Omental fat pad (tissue), 4 donors: ENCODE data around the gene UNC5A. TPM values are rescaled to one million over a fixed set of nuclear protein-coding genes. Genes with fewer than 3 reads are reported as not detected.
A peak's percentile ranks its signal among the peaks of the same experiment; 100 is the strongest.

Experiments
- ATAC-seq: fragments of 150-250 bp; one replicate; pipeline ENCODE4 v1.9.1; 2016; ENCODE audit warnings: mild to moderate bottlenecking, moderate library complexity; ENCODE audit not compliant: low FRiP score
- DNase-seq: peaks from one replicate; pipeline ENCODE4 v3.0.0-alpha.2; 2019; ENCODE audit warnings: low spot score
- total RNA-seq, 4 donors: library from RNA; depleted of rRNA; stranded (reverse); fragments of >200 nt; gene quantifications; one replicate each; pipeline ENCODE4 v1.1.0, GENCODE V29; 2016
- TF ChIP-seq, protein P1 (sequence below), 3 donors: fragments of 450-650 bp; IDR thresholded peaks; one replicate each; pipeline ENCODE4 v1.5.1; 2016 to 2017; ENCODE audit warnings: antibody characterized with exemption in 3 of 3, mild to moderate bottlenecking in 3 of 3, moderate library complexity in 2 of 3

The UNC5A gene
- total RNA-seq, 4 donors from 2014 or later: 0.12 to 0.75 (median 0.28) TPM; not detected in 1

DNA sequence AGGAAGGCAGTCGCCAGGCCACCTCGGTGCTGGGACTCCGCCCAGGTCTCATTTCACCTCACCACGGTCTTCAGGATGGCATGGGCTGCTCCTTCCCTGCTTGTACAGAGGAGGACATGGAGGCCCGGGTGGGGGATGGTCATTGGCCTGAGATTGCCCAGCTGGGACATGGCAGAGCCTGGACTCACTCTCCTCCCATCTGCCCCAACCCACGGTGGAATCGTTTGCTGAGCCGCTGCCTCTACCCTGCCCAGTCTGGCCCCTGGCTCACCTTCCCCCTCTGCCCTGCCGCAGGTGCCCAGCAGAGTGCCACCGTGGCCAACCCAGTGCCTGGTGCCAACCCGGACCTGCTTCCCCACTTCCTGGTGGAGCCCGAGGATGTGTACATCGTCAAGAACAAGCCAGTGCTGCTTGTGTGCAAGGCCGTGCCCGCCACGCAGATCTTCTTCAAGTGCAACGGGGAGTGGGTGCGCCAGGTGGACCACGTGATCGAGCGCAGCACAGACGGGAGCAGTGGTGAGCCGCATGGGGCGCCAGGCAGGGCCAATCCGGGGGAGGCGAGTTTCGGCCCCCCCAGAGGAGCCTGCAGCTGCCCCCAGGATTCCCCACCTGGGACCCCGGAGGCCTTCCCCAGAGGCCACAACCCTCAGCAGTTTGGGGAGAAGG lies 52.1 kb downstream of the UNC5A start:
- TF ChIP-seq, protein P1, sequence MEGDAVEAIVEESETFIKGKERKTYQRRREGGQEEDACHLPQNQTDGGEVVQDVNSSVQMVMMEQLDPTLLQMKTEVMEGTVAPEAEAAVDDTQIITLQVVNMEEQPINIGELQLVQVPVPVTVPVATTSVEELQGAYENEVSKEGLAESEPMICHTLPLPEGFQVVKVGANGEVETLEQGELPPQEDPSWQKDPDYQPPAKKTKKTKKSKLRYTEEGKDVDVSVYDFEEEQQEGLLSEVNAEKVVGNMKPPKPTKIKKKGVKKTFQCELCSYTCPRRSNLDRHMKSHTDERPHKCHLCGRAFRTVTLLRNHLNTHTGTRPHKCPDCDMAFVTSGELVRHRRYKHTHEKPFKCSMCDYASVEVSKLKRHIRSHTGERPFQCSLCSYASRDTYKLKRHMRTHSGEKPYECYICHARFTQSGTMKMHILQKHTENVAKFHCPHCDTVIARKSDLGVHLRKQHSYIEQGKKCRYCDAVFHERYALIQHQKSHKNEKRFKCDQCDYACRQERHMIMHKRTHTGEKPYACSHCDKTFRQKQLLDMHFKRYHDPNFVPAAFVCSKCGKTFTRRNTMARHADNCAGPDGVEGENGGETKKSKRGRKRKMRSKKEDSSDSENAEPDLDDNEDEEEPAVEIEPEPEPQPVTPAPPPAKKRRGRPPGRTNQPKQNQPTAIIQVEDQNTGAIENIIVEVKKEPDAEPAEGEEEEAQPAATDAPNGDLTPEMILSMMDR (IDR thresholded peaks at IDR 0.05): no peak
- DNase-seq: no peak
- ATAC-seq: no peak

DNA sequence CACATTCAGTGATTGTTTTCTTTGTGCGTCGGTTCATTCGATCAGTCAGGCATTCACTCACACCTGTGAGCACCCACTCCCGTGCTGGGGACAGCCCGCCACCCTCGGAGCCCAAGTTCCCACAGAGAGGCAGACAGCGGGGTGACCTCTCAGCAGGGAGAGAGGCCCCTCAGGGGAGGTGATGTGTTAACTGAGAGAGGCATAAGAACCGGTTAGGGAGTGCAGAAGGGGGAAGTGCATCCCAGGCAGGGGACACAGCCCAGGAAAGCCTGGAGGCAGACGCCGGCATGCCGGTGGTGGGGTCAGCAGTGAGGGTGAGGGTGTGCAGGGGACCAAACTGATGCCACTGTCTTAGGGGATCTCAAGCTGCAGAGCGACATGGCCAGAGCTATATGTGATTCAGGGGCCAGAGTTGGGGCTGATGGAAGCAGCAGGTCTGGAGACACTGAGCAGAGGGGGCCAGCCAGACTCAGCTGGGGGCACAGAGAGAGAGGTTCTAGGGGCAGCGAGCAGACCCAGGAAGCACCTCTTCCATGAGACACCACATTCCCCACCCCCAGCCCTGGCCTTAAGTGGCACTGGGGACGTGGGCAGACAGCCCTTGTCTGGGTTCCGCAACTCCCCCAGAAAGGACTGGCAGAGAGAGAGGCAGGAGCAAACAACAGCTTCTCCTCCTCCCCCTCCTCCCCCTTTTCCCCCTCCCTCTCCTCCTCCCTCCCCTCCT lies 52.8 kb downstream of the UNC5A start:
- TF ChIP-seq, protein P1 (IDR thresholded peaks at IDR 0.05): no peak
- no peak for DNase-seq
- ATAC-seq: peak; percentile 24

DNA sequence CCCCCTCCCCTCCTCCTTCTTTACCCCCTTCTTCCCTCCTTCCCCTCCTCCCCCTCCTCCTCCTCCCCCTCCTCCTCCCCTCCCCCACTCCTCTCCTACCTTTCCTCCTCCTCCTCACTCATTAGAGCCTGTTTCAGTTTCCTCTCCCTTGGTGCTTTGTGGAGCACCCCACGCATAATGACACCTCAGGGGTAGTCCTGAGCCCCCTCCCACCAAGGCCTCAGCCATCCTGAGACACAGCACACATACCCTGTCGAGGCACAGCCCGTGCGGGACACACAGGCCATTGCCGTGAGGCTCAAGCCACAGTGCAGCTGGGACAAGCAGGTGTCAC lies 53.4 kb downstream of the UNC5A start:
- TF ChIP-seq, protein P1 (IDR thresholded peaks at IDR 0.05): no peak
- DNase-seq: no peak
- ATAC-seq: no peak

DNA sequence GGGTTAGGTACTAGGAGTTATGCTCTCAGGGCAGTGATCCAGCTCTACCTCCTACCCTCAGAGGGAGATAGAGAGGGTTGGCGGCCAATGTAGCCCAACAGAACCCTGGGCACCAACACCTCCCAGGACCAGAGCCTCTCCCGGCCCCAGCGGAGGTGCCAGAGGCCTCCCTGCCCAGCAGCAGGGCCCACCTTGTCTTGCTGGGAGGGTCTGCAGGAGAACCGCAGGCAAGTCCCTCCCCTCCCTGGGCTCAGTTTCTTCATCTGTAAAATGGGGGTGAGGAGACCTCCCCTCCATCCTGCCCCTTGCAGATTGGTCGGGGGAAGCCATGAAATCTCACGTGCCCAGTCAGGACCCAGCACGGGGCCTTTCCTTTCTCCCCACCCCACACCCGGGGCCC lies 54.4 kb downstream of the UNC5A start:
- ATAC-seq (no peak), DNase-seq (no peak)
- TF ChIP-seq, protein P1 (IDR thresholded peaks at IDR 0.05): no peak

DNA sequence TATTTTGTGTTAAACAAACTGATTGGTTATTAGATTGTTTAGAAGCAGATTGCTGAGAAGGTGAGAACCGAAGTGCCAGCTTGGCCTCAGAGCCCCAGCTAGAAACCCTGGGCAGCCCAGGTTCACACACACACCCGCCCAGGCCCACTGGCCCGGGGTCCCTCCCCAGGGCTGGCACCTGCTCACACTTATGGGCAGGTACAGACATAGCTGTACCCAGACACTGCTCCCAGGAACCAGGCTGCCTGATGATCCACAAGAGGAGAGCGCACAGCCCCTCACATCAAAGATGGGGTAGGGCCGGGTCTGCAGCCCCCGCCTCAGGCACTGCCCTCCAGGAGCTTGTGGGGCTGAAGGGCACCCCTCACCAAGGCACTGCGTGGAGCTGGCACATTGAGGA lies 55.6 kb downstream of the UNC5A start:
- TF ChIP-seq, protein P1 (IDR thresholded peaks at IDR 0.05): no peak
- no peak for DNase-seq
- no peak for ATAC-seq

DNA sequence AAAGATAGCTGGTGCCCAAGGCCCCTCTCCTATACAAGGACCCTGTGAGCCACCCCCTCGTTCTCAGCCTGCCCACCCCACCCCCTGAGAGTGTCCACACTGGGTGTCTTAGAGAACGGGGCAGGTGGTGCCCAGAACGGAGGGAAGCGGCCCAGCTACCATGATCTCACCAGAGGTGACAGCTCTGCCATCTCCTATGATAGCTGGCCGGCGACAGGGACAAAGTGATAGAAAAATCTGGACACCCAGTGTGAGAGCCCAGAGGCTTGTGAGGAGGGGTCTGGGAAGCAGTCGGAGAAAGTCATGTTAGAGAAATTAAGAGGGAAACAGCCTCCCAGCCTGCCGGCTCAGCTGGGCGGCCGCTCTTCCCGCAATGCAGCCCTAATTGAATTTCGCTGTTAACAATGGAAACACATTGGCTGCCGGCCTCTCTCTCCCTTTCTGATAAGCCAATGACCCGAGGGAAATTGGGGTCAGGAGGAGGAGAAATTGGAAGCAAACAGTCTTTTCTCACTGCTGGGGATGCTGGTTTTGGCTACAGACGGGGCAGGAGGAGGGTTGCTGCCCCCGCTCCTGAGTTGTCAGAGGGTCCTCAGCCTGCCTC lies 56.5 kb downstream of the UNC5A start:
- no peak for DNase-seq
- TF ChIP-seq, protein P1 (IDR thresholded peaks at IDR 0.05): no peak

More for the DNA sequence above, 56.5 kb downstream of the UNC5A start:
- no peak for ATAC-seq
